IPS DF 19.7 (cell line): ENCODE measurements around the gene ZNF846.
"Not testable (repeated sequence)": the region's sequence is repeated elsewhere in the genome, so short reads cannot be mapped to it uniquely, and the experiment has no call there.

Experiments
- DNase-seq: peaks from one replicate; pipeline ENCODE4 v3.0.0-alpha.2; 2013; ENCODE audit warnings: low read depth, low spot score

Gene ZNF846

DNA sequence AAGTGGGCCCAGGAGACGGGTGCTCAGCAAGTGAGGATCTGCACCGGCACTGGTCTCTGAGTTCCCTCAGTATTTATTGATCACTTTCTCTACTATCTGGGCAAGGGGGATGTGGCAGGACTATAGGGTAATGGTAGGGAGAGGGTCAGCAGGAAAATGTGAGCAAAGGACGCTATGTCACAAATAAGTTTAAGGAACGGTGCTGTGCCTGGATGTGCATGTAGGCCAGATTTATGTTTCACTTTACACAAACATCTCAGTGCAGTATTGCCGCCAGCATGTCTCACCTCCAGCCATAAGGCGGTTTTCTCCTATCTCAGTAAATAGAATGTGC lies 15.6 kb upstream of the ZNF846 start:
- DNase-seq: not testable (repeated sequence)

DNA sequence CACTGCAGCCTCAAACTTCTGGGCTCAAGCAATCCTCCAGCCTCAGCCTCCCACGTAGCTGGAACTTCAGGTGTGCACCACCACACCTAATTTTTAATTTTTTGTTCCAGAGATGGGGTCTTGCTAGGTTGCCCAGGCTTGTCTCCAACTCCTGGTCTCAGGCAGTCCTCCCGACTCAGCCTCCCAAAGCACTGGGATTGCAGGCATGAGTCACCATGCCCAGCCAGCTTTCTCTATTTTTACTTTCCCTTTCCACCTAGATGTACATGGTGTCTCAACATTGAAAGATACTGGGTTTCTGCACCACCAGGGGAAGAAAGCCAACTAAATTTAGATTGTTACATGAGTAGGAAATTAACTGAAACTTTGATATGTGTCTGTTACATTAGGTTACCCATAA lies 13.8 kb upstream of the ZNF846 start:
- no peak for DNase-seq

DNA sequence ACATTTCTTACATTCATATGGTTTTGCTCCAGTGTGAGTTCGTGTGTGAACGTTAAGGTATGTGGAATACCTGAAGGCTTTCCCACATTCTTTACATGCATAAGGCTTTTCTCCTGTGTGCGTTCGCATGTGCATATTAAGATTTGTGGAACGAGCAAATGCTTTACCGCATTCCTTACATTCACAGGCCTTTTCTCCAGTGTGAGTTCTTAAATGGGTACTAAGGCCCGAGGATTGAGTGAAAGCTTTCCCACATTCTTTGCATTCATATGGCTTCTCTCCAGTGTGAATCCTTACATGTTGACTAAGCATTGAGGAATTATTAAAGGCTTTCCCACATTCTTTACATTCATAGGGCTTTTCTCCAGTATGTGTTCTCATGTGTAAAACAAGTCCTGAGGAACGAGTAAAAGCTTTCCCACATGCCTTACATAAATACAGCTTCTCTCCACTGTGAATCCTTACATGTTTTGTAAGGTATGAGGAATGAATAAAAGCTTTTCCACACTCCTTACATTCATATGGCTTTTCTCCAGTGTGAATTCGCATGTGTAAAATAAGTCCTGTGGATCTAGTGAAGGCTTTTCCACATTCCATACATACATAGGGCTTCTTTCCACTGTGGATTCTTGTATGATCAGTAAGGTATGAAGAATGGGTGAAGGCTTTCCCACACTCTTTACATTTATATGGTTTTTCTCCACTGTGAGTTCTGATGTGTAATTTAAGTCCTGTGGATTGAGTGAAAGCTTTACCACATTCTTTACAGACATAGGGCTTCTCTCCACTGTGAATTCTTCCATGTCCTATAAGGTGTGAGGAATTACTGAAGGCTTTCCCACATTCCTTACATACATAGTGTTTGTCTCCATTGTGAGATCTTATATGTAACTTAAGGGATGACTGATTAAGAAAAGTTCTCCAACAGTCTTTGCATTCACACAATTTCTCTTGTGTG lies 10.7 kb downstream of the ZNF846 start:
- no peak for DNase-seq

GRCh38 chr19:9752701-9753443 lies 15.7 kb downstream of the ZNF846 start:
- DNase-seq: no peak

GRCh38 chr19:9751446-9751845 lies 17.1 kb downstream of the ZNF846 start:
- DNase-seq: no peak

DNA sequence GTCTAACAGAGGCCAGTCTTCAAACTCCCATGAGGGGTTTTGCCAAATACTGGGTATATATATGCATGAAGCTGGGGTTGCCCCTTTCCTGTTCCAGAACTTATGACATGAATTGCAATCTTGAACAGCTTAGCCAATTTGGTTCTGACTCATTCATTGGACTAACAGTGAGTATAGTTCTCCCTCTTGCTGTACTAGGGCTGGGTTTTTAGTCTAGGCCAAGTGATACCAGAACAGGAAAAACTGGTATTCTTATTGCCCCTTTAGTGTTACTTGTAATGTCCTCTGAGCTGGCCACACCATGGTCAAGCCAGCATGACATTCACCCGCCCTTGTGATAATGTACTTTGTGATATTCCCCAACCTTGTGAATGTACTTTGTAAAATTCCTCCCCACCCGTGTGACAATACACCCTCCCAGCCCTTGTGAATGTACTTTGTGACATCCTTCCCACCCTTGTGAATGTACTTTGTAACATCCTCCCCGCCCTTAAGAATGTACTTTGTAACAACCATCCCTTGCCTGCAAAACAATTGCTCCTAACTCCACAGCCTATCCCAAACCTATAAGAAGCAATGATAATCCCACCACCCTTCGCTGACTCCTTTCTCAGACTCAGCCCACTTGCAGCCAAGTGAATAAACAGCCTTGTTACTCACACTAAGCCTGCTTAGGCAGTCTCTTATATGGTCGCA lies 26.9 kb downstream of the ZNF846 start:
- no peak for DNase-seq

GRCh38 chr19:9735986-9736385 lies 32.6 kb downstream of the ZNF846 start:
- DNase-seq: no peak

GRCh38 chr19:9730056-9730455 lies 38.5 kb downstream of the ZNF846 start:
- DNase-seq: not testable (repeated sequence)

DNA sequence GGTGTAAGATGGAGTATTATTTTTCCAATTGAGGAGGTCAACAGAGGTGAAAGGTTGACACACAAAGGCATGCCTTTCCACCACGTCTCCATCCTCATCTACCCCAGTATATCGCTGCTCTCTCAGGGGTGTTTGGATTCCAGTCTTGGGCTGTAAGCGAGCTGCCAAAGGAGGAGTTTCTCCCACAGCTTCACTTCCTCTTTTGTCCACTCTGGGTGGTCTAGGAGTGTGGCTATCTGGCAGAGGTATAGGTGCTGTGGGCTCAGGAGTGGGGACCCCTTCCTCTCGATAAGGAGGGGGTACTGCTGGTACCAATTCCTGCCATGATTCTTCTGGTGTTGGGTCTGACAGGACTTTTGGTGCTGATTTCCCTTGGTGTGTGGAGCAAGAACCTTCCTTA lies 39.4 kb downstream of the ZNF846 start:
- DNase-seq: no peak

GRCh38 chr19:9727644-9728043 lies 40.9 kb downstream of the ZNF846 start:
- no peak for DNase-seq

DNA sequence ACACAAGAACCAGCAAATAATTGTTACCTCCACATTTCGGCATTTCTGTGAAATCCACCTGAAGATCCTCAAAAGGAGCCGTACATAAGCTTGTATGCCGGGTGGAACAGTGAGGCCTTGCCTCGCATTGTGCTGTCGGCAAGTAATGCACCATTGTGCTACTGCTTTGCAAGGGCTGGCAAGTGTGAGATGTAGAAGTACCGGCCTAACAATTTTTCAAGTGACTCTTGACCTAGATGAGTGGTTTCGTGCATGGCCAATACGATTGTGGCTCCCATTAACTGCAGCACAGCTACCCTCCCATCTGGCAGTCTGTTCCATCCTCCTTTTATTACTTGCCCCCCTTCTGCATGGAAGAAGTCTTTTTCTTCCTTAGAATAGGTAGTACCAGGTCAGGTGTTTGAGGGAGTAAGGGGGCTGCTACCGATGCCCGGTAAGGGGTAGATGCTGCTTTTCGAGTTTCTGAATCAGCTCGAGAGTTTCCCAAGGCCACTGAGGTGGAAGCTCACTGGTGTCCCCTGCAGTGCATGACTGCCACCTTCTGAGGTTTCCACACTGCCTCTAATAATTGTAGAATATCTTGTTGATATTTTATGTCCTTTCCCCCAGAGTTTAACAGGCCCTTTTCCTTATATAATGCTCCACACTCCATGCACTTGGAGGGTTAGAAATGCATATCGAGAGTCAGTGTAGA lies 42.9 kb downstream of the ZNF846 start:
- not testable (repeated sequence) for DNase-seq

- no peak for DNase-seq
Measured at GRCh38 chr19:9724157-9724556, 44.4 kb downstream of the ZNF846 start.

DNA sequence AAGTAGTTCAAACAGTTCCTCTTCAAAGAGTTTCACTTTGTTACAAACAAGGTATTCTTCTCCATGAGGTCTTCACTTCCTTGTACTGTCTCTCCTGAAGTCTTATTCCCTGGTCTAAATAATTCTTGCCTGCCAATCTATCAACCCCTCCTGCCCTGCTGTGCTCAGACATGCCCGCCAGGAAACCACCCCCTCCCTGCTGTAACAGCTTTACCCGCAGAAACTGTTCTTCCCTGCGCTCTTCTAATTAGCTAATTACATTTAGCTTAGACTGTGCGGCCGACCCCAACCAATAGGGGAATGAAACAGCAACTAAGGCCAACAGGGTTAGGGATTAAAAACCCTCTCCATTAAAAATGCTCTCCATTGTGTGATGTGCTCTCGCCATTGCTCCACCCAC lies 46.7 kb downstream of the ZNF846 start:
- no peak for DNase-seq

DNA sequence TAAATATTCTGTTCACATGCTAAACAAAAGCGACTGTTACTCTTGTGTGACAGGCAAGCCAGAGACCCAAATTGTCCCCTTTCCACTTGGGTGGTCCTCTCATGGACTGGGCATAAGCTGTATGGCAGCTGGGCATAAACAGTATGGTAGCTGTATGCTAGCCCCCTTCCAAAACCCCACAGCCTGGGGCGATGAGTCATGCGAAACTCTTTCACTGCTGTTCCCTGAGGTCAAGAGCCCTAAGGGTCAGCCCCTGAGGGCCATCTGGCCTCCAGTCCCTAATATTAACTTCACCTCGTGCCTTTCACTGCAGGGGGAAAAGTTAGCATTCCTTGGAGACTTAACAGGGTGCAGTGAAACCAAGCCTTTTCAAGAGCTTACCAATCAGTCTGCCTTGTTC lies 48.0 kb downstream of the ZNF846 start:
- no peak for DNase-seq

GRCh38 chr19:9711815-9712214 lies 56.7 kb downstream of the ZNF846 start:
- DNase-seq: no peak

GRCh38 chr19:9709305-9709704 lies 59.2 kb downstream of the ZNF846 start:
- DNase-seq: no peak

DNA sequence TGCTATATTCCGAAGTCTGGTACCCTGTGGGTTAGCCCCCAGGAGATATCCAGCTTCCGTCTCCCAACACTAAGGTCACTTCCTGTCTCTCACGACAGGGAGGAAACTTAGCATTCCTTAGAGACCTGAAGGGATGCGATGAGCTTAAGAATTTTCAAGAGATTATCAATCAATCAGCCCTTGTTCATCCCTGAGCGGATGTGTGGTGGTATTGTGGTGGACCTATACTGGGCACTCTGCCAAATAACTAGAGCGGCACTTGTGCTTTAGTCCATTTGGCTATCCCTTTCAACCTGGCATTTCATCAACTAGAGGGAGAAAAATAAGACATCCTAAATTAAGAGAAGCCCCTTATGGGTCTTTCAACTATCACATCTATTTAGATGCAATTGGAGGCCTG lies 62.7 kb downstream of the ZNF846 start:
- DNase-seq: no peak

DNA sequence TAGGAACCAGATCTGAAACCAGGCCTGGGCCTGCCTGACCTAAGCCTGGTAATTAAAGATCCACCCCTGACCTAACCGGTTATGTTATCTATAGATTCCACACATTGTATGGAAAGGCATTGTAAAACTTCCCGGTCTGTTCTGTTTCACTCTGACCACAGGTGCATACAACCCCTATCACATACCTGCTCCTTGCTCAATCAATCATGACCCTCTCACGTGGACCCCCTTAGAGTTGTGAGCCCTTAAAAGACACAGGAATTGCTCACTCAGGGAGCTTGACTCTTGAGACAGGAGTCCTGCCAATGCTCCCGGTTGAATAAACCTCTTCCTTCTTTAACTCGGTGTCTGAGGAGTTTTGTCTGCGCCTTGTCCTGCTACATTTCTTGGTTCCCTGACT lies 66.4 kb downstream of the ZNF846 start:
- no peak for DNase-seq
